Neural cell (in vitro differentiated cells): ENCODE measurements around the gene DOCK2. TPM values are rescaled to one million over a fixed set of nuclear protein-coding genes. Genes with fewer than 3 reads are reported as not detected.

Source experiments
- H2AFZ ChIP-seq: fragments of 200-600, 300-800 bp; sonication (generic), shearing (Covaris generic); 2 replicates; pipeline ENCODE4 v1.6.0; 2014; ENCODE audit warnings: low read depth, mild to moderate bottlenecking, antibody characterized with exemption, low read length, moderate library complexity
- H3F3A ChIP-seq: fragments of 200-600 bp; shearing (Covaris generic); 2 replicates; pipeline ENCODE4 v1.6.1; 2016; ENCODE audit warnings: mild to moderate bottlenecking, moderate library complexity, mixed read lengths, antibody characterized with exemption, low read length; ENCODE audit not compliant: insufficient read depth, poor library complexity, severe bottlenecking
- H3K27ac ChIP-seq: fragments of 200-600, 300-800 bp; sonication (generic), shearing (Covaris generic); 2 replicates; pipeline ENCODE4 v1.5.1; 2014; ENCODE audit warnings: mild to moderate bottlenecking, low read length, moderate library complexity
- H3K27me3 ChIP-seq: fragments of 300-800, 200-600 bp; sonication (generic), shearing (Covaris generic); 2 replicates; pipeline ENCODE4 v1.6.0; 2014; ENCODE audit warnings: mild to moderate bottlenecking, low read depth, low read length, moderate library complexity; ENCODE audit not compliant: insufficient read depth
- H3K36me3 ChIP-seq: fragments of 300-800, 200-600 bp; sonication (generic), shearing (Covaris generic); 2 replicates; pipeline ENCODE4 v1.5.1; 2014; ENCODE audit warnings: mild to moderate bottlenecking, antibody characterized with exemption, low read length, moderate library complexity; ENCODE audit not compliant: insufficient read depth
- H3K4me2 ChIP-seq: fragments of 300-800, 200-600 bp; sonication (generic), shearing (Covaris generic); 2 replicates; pipeline ENCODE4 v1.6.0; 2014; ENCODE audit warnings: mild to moderate bottlenecking, low read length
- H3K4me3 ChIP-seq: fragments of 300-800, 200-600 bp; sonication (generic), shearing (Covaris generic); 2 replicates; pipeline ENCODE4 v1.5.1; 2014; ENCODE audit warnings: mild to moderate bottlenecking, low read length, moderate library complexity
- H3K79me2 ChIP-seq: fragments of 200-600 bp; shearing (Covaris generic); replicated peaks from 2 replicates; pipeline ENCODE4 v1.6.0; 2014; ENCODE audit warnings: mild to moderate bottlenecking, low read length, moderate library complexity; ENCODE audit not compliant: insufficient read depth
- H3K9ac ChIP-seq: fragments of 300-800, 200-600 bp; sonication (generic), shearing (Covaris generic); 2 replicates; pipeline ENCODE4 v1.6.1; 2016; ENCODE audit warnings: mild to moderate bottlenecking, low read length, mixed read lengths
- H3K9me2 ChIP-seq: fragments of 200-600 bp; shearing (Covaris generic); 2 replicates; pipeline ENCODE4 v1.6.1; 2016; ENCODE audit warnings: mild to moderate bottlenecking, low read length, mixed read lengths; ENCODE audit not compliant: insufficient read depth
- H3K9me3 ChIP-seq: fragments of 200-600, 300-800 bp; sonication (generic), shearing (Covaris generic); 2 replicates; pipeline ENCODE4 v1.6.1; 2016; ENCODE audit warnings: mild to moderate bottlenecking, mixed run types, low read length, moderate library complexity, mixed read lengths
- H4K20me1 ChIP-seq: fragments of 200-600 bp; shearing (Covaris generic); 2 replicates; pipeline ENCODE4 v1.6.1; 2016; ENCODE audit warnings: mild to moderate bottlenecking, mixed run types; ENCODE audit not compliant: insufficient read depth
- CTCF ChIP-seq: fragments of 450-650 bp; IDR thresholded peaks from 2 replicates; pipeline ENCODE4 v1.5.1; 2014; ENCODE audit warnings: antibody characterized with exemption, mild to moderate bottlenecking, moderate library complexity; ENCODE audit not compliant: poor library complexity, severe bottlenecking
- EP300 ChIP-seq: fragments of 450-650 bp; conservative IDR thresholded peaks from 2 replicates; pipeline ENCODE4 v1.6.1; 2014; ENCODE audit warnings: antibody characterized with exemption, mild to moderate bottlenecking, moderate library complexity; ENCODE audit not compliant: poor library complexity, severe bottlenecking
- EZH2 ChIP-seq: fragments of 200-600, 300-800 bp; shearing (Covaris generic), sonication (generic); IDR thresholded peaks from 2 replicates; pipeline ENCODE4 v1.6.1; 2014; ENCODE audit warnings: antibody characterized with exemption, low read length, borderline replicate concordance, mild to moderate bottlenecking; ENCODE audit not compliant: insufficient read depth, poor library complexity, severe bottlenecking
- MXI1 ChIP-seq: fragments of 450-650 bp; conservative IDR thresholded peaks from 2 replicates; pipeline ENCODE4 v1.6.1; 2014; ENCODE audit warnings: antibody characterized with exemption, mild to moderate bottlenecking; ENCODE audit not compliant: poor library complexity, severe bottlenecking
- POLR2AphosphoS5 ChIP-seq: IDR thresholded peaks from 2 replicates; pipeline ENCODE4 v1.6.1; 2012
- RAD21 ChIP-seq: fragments of 450-650 bp; conservative IDR thresholded peaks from 2 replicates; pipeline ENCODE4 v1.6.1; 2014; ENCODE audit warnings: antibody characterized with exemption, mild to moderate bottlenecking, moderate library complexity
- REST ChIP-seq: IDR thresholded peaks from 2 replicates; pipeline ENCODE4 v1.6.1; 2012; ENCODE audit warnings: borderline replicate concordance
- SMC3 ChIP-seq: fragments of 450-650 bp; conservative IDR thresholded peaks from 2 replicates; pipeline ENCODE4 v1.6.1; 2014; ENCODE audit warnings: antibody characterized with exemption, mild to moderate bottlenecking, moderate library complexity; ENCODE audit not compliant: poor library complexity
- TAF1 ChIP-seq: IDR thresholded peaks from 2 replicates; pipeline ENCODE4 v1.6.1; 2012; ENCODE audit warnings: low read depth
- polyA plus RNA-seq: library from polyadenylated mRNA; depleted of rRNA; stranded (reverse); fragments of >200 nt; gene quantifications from 2 replicates; pipeline ENCODE4 v1.2.3, GENCODE V29; 2014

Gene DOCK2
- polyA plus RNA-seq, 1 donor from 2014 or later = 0.15 TPM

- no peak overlapping the region for H3K4me2 ChIP-seq
- no peaks in the 10 kb centered on the region for H3K27me3 ChIP-seq
- H3F3A ChIP-seq = no peaks in the 10 kb centered on the region
- H2AFZ ChIP-seq = no peak overlapping the region
- no peak overlapping the region for H3K4me3 ChIP-seq
- H4K20me1 ChIP-seq = no peaks in the 10 kb centered on the region
- H3K9ac ChIP-seq = no peak overlapping the region
- no peaks in the 10 kb centered on the region for H3K36me3 ChIP-seq
- TF ChIP-seq EZH2 (no peak), EP300 (no peak), POLR2AphosphoS5 (no peak), TAF1 (no peak), RAD21 (no peak), CTCF (no peak), MXI1 (no peak), SMC3 (no peak), REST (no peak)
- H3K9me2 ChIP-seq = no peaks in the 10 kb centered on the region
- H3K79me2 ChIP-seq = no peaks in the 10 kb centered on the region
- H3K9me3 ChIP-seq = no peaks in the 10 kb centered on the region
- no peak overlapping the region for H3K27ac ChIP-seq
Measured at GRCh38 chr5:169880012-169880663, 243.1 kb downstream of the DOCK2 start.

- H3F3A ChIP-seq = no peaks in the 10 kb centered on the region
- H3K4me2 ChIP-seq = no peak overlapping the region
- no peaks in the 10 kb centered on the region for H3K9me2 ChIP-seq
- no peaks in the 10 kb centered on the region for H4K20me1 ChIP-seq
- H3K27ac ChIP-seq = no peak overlapping the region
- no peaks in the 10 kb centered on the region for H3K27me3 ChIP-seq
- H3K4me3 ChIP-seq = no peak overlapping the region
- no peak for TF ChIP-seq EP300
- no peak for TF ChIP-seq SMC3
- no peak for TF ChIP-seq MXI1
- no peak for TF ChIP-seq TAF1
- no peak for TF ChIP-seq RAD21
- no peak for TF ChIP-seq REST
- no peak for TF ChIP-seq POLR2AphosphoS5
- no peak for TF ChIP-seq CTCF
- no peak for TF ChIP-seq EZH2
- H2AFZ ChIP-seq = no peak overlapping the region
- no peak overlapping the region for H3K9ac ChIP-seq
- no peaks in the 10 kb centered on the region for H3K36me3 ChIP-seq
- no peaks in the 10 kb centered on the region for H3K79me2 ChIP-seq
- H3K9me3 ChIP-seq = no peaks in the 10 kb centered on the region
Measured at GRCh38 chr5:169880785-169881184, 243.7 kb downstream of the DOCK2 start.
